Cardiac septum (tissue), 1 donor: ENCODE results near the gene FBXW7. TPM values are rescaled to one million over a fixed set of nuclear protein-coding genes. Genes with fewer than 3 reads are reported as not detected.

Source experiments
- DNase-seq: peaks from one replicate; pipeline ENCODE4 v3.0.0-alpha.2; 2020; ENCODE audit warnings: low spot score
- intact Hi-C: fragments of 100-400 bp; cut with DNase I; formaldehyde crosslinking; loops from one replicate; pipeline ENCODE4 v1.14.0; 2022
- total RNA-seq: library from RNA; stranded (reverse); fragmentation: NEBNext Ultra II Directional; extraction: Animal tissue kit (Norgen Biotek cat#: 25700); gene quantifications from one replicate; pipeline ENCODE4 v1.2.1, GENCODE V29; 2021
- donor health status: DM: no; HTN: no; CAD: no.

FBXW7 gene
- total RNA-seq, 1 donor from 2014 or later: 65.5 TPM

GRCh38 chr4:152448854-152449253 is 87.0 kb downstream of the FBXW7 start:
- no peak for DNase-seq
- intact Hi-C loops: no loop called here

GRCh38 chr4:152448038-152448707 is 87.7 kb downstream of the FBXW7 start:
- no peak for DNase-seq
- intact Hi-C loops: no loop called here

DNA sequence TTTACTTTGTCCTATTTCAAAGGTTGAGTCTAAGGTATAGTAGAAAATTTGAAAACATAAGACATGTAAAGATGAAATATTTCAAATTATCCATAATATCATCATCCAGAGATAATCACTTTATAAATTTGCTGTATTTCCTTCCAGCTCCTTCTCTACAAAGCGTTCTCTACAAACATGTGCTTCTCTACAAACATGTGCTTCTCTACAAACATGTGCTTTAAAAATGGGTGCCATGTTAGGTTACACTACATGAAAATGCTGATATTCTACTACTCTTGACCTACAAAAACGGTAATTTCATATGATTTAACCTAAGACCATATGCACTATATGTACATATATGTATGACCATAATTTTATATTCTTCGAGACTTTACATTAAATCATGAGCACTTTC is 92.0 kb downstream of the FBXW7 start:
- intact Hi-C loops: no loop called here
- no peak for DNase-seq

- intact Hi-C loops: no loop called here
- DNase-seq: no peak
These were observed 98.3 kb downstream of the FBXW7 start for GRCh38 chr4:152437561-152437960.

DNA sequence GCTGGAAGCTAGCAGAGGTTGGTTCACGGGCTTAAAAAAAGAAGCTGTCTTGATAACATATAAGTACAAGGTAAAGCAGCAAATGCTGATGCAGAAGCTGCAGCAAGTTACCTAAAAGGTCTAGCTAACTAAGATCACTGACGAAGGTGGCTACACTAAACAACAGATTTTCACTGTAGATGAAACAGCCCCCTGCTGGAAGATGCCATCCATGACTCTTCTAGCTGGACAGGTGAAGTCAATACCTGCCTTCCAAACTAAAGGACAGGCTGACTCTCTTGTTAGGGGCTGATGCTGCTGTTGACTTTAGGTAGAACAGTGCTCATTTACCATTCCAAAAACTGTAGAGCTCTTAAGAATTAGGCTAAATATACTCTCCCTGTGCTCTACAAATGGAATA is 99.5 kb downstream of the FBXW7 start:
- no peak for DNase-seq
- intact Hi-C loops: no loop called here

DNA sequence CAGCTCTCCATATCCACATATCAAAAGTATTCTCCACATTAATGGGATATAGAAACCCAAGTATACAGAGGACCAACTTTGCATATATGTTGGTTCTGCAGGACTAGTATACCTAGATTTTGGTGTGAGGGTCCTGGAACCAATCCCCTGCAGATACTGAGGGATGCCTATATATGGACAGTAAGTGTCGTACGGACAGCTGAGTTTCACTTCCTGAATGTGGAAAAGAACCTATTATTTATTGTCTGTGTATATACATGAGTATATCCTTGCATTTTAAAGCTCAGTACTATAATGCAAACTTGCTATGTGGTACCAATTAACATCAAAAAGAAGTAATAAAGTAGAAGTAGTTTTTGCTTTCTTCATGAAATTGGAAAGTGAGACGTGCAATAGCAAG is 101.9 kb downstream of the FBXW7 start:
- intact Hi-C loops: no loop called here
- no peak for DNase-seq

- DNase-seq: no peak
- intact Hi-C loops: no loop called here
These were observed 104.1 kb downstream of the FBXW7 start for GRCh38 chr4:152431784-152432183.

DNA sequence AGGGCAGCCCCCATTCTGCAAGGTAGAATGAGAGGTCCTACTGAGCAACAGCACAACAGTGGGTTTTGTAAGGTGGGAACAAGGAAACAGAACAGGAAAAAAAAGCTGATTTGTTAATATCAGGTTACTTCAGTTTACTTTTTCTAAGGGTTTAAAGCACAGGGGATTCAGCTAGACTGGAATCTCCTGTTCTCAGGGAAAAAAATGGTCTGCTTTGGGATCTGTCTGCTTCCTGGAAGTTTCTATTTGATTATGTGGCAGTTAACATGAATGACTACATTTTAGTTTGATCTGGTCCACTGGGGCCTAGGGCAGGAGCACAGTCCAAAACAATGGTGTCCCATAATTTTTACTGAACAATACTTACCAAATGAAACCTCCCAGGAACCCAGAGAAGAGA is 104.6 kb downstream of the FBXW7 start:
- no peak for DNase-seq
- intact Hi-C loops: no loop called here

DNA sequence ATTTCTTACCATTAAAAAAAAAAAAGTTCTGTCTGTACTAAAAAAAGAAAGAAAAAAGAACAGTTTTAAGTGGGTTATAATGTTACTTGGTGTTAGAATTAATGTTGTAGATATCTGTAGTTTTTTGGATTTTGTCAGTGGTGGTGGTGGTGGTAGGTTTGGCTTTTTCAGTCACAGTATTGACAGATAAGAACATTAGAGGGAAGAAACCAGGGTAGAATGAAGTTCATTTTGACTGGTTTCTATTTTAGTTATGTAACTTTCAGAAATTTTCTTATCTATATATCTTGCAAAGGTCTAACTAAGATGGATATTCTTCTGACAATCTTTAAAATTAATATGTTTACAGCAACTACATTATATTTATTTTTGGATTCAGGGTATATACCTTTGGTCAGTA is 105.4 kb downstream of the FBXW7 start:
- intact Hi-C loops: no loop called here
- no peak for DNase-seq

DNA sequence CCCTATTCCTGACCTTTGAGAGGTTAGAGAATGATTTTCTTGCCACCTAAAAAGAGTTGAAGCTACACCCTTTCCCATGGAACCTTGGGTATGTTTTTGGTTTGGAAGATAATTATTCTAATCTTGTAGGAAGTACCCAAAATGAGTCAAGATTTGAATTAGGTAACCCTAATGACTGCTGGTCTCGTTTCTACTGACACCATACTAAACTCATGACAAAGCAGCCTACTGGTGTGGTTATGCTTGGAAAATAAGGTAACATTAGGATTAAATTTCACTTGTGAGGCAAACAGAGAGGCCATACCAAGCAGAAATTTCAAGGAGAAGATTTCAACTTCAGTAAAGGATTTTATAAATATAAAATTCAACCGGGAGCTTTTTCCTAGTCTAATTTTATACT is 107.9 kb downstream of the FBXW7 start:
- DNase-seq: no peak
- intact Hi-C loops: no loop called here

DNA sequence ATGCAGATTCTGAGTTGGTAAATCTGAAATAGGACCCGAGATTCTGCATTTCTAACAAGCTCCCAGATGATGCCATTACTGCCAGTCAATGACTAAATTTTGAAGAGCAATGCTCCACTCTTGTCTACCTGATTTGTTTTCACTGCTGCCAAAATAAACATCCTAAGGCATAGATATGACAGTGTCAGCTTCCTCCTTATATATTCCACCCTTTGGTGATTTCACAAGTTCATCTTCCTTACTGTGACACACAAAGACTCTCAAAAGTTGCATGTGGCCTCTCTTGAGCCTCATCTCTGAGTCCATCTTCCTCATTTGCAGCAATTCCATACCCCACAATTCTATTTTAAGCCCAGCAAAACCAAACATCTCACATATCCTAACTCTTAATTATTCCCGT is 110.9 kb downstream of the FBXW7 start:
- DNase-seq: no peak
- intact Hi-C loops: no loop called here

GRCh38 chr4:152424396-152424795 is 111.5 kb downstream of the FBXW7 start:
- DNase-seq: no peak
- intact Hi-C loops: no loop called here

GRCh38 chr4:152422817-152423320 is 113.0 kb downstream of the FBXW7 start:
- DNase-seq: no peak
- intact Hi-C loops: no loop called here

DNA sequence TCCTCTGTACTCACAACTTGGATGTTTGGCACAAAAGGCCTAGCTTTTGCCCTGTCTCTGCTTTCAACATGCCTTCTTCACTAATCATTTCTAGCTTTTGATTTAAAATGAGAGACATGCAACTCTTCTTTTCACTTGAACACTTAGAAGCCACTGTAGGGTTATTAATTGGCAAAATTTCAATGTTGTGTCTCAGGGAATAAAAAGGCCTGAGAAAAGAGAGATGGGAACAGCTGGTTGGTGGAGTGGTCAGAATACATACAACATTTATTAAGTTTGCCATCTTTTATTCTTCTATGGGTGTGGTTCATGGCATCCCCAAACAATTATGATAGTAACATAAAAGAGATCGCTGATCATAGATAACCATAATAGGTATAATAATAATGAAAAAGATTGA is 114.3 kb downstream of the FBXW7 start:
- no peak for DNase-seq
- intact Hi-C loops: no loop called here

- intact Hi-C loops: no loop called here
- no peak for DNase-seq
These were observed 116.1 kb downstream of the FBXW7 start for GRCh38 chr4:152419809-152420208.

GRCh38 chr4:152417673-152418072 is 118.2 kb downstream of the FBXW7 start:
- intact Hi-C loops: no loop called here
- no peak for DNase-seq

DNA sequence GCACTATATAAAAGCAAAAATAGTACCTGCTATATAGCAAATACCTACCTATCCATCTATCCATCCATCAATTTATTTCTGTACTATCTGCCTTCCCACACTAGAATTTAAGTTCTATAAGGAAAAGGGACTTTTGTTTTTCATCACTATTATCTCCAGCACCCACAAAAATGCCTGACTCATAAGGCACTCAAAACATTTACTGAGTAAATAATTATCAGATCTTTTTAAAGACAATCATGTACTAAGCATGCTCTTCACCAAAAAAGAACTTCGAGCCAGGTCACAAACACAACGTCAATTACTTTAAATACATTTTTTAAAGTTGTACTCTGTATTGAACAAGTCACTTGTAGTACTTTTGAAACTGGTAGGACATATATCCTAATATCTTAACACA is 119.9 kb downstream of the FBXW7 start:
- no peak for DNase-seq
- intact Hi-C loops: no loop called here

DNA sequence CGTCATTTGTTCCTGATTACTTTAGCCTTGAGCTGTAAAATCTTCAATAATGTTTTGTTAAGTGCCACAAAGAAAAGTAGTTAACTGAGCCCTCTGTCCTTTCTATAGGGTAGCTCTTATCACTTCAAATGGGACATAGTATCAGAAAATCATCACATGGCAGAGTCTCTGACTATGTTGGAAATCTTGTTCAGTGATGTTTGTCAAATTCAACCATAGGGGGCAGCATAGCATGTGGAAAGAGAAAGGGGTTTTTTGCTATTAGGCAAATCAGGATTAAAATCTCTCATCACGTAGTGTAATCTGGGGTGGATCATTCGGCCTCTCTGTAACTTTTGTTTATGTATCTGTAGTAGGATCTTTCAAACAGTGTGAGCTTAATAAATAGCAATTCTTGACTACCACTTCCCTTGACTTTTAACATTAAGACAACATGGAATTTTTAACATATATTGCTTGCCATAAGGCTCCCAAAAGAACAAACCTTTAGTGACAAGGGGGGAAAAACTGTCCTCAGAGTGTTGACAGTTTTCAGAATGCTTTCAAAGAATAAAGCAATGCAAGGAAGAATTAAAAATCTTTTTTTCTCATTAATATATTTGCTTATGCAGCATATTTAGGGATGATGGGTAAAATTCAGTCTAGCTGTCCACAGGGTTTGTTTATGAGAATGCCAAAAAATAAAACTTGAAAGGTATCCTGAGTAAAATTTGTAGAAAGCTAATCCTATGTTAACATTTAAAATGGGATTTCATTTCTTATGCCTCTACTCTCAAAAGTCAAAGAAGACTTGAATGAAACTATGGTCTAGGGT is 127.2 kb downstream of the FBXW7 start:
- no peak for DNase-seq
- intact Hi-C loops: loop anchor here (5.0 kb wide), 1 partner anchor 324 kb away; no protein-coding TSS in a partner anchor

DNA sequence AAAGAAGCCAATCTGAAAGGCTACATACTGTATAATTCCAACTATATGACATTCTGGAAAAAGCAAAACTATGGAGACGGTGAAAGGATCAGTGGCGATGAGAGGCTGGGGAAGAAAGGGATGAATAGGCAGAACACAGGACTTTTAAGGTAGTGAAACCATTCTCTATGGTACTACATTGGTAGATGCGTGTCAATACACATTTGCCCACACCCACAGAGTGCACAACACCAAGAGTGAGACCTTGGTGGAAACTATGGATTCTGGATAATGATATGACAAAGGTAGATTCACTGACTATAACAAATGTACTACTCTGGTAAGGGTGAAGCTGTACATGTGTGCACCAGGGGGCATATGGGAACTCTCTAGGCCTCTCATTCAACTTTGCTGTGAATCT is 134.5 kb downstream of the FBXW7 start:
- intact Hi-C loops: no loop called here
- no peak for DNase-seq

GRCh38 chr4:152399246-152399645 is 136.6 kb downstream of the FBXW7 start:
- no peak for DNase-seq
- intact Hi-C loops: no loop called here

- intact Hi-C loops: no loop called here
- DNase-seq: no peak
These were observed 137.8 kb downstream of the FBXW7 start for GRCh38 chr4:152398060-152398459.
